Prostate gland (tissue), 2 donors: ENCODE measurements around the gene SCLT1.

Experiments
- POLR2A ChIP-seq: fragments of 450-650 bp; IDR thresholded peaks from one replicate; pipeline ENCODE4 v1.6.1; 2016; ENCODE audit warnings: antibody characterized with exemption, mild to moderate bottlenecking
- POLR2AphosphoS5 ChIP-seq: sonication (generic); formaldehyde crosslinking; IDR thresholded peaks from one replicate; pipeline ENCODE4 v1.6.1; 2017; ENCODE audit warnings: antibody characterized with exemption
- TF ChIP-seq, protein P1 (sequence below), 4 experiments: fragments of 200-600 bp in 2 of 4; fragments of 450-650 bp in 2 of 4; sonication (generic) in 2 of 4; IDR thresholded peaks; 1 replicate in 3 of 4; 2 replicates in 1 of 4; pipeline ENCODE4 v1.5.1; 2016 to 2019; ENCODE audit warnings: antibody characterized with exemption in 4 of 4, mild to moderate bottlenecking in 2 of 4, moderate library complexity in 2 of 4

- TF ChIP-seq, protein P1, sequence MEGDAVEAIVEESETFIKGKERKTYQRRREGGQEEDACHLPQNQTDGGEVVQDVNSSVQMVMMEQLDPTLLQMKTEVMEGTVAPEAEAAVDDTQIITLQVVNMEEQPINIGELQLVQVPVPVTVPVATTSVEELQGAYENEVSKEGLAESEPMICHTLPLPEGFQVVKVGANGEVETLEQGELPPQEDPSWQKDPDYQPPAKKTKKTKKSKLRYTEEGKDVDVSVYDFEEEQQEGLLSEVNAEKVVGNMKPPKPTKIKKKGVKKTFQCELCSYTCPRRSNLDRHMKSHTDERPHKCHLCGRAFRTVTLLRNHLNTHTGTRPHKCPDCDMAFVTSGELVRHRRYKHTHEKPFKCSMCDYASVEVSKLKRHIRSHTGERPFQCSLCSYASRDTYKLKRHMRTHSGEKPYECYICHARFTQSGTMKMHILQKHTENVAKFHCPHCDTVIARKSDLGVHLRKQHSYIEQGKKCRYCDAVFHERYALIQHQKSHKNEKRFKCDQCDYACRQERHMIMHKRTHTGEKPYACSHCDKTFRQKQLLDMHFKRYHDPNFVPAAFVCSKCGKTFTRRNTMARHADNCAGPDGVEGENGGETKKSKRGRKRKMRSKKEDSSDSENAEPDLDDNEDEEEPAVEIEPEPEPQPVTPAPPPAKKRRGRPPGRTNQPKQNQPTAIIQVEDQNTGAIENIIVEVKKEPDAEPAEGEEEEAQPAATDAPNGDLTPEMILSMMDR (IDR thresholded peaks at IDR 0.05) = no peak
- TF ChIP-seq POLR2AphosphoS5 = no peak
- TF ChIP-seq POLR2A = no peak
Observed at GRCh38 chr4:128866269-128866668, 227.1 kb downstream of the SCLT1 start.
